ENCODE results near the gene MPC1L.
"Not testable (repeated sequence)": the region's sequence is repeated elsewhere in the genome, so short reads cannot be mapped to it uniquely, and the experiment has no call there.

MPC1L gene

DNA sequence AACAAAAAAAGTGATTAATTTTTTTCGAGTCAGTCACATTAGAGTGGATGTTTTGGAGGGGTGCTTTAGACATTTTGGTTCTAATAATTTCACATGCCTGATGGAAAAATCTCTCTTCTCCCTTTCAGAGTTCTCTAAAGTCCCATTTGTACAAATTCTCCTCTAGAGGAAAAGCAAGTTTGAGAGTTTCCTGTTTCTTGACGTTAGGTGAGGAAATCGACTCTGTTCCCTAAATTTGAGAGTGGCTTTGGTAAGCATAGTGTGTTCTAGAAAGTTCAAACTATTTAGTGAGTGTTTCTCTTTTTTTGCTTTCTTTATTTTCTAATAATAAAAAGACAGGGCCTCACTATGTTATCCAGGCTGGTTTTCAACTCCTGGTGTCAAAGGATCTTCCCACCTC, 44.1 kb upstream of the MPC1L start:
- ATAC-seq (ENCODE audit: low read depth) (no peak), DNase-seq (ENCODE audit: low spot score) (no peak)
- Histone ChIP-seq H3K27ac (ENCODE audit: poor library complexity, severe bottlenecking) (no peak overlapping the region), H3K4me3 (ENCODE audit: severe bottlenecking) (no peak overlapping the region), H3K36me3 (ENCODE audit: low read depth) (no peaks in the 10 kb centered on the region), H3K9me3 (ENCODE audit: severe bottlenecking) (no peaks in the 10 kb centered on the region), H3K4me1 (ENCODE audit: insufficient read depth, poor library complexity, severe bottlenecking) (no peaks in the 10 kb centered on the region), H3K27me3 (ENCODE audit: insufficient read depth, poor library complexity, severe bottlenecking) (no peaks in the 10 kb centered on the region)
- TF ChIP-seq, protein P1, sequence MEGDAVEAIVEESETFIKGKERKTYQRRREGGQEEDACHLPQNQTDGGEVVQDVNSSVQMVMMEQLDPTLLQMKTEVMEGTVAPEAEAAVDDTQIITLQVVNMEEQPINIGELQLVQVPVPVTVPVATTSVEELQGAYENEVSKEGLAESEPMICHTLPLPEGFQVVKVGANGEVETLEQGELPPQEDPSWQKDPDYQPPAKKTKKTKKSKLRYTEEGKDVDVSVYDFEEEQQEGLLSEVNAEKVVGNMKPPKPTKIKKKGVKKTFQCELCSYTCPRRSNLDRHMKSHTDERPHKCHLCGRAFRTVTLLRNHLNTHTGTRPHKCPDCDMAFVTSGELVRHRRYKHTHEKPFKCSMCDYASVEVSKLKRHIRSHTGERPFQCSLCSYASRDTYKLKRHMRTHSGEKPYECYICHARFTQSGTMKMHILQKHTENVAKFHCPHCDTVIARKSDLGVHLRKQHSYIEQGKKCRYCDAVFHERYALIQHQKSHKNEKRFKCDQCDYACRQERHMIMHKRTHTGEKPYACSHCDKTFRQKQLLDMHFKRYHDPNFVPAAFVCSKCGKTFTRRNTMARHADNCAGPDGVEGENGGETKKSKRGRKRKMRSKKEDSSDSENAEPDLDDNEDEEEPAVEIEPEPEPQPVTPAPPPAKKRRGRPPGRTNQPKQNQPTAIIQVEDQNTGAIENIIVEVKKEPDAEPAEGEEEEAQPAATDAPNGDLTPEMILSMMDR (IDR thresholded peaks at IDR 0.05; ENCODE audit: poor library complexity, severe bottlenecking): no peak

DNA sequence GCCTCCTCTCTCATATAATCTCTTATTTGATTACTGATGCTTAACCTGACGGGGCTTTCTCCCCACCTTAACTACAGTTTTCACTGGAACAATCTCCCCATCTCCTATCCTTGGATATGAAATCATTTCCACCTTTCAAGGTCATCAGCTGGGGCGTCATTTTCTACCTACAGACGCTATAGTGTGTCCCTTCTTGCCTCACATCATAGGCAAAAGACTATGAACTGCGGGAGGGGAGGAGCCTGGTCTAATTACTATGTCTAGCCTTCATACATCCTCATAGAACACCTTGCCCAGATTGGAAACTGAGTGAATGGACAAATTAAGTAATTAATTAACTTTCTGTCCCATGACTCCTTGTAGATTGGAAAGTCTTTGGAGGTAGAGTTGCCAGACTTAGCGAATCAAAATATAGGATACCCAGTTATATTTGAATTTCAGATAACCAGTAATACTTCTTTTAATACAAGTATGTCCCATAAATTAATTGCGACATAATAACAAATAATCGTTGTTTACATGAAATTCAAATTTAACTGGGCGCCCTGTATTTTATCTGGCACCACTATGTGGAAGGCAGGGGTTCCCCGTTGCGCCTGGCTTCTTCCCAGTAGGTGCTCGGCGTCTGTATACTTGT, 43.2 kb upstream of the MPC1L start:
- ATAC-seq (ENCODE audit: low read depth) (no peak), DNase-seq (ENCODE audit: low spot score) (no peak)
- H3K36me3 ChIP-seq (ENCODE audit: low read depth): no peaks in the 10 kb centered on the region
- TF ChIP-seq, protein P1 (IDR thresholded peaks at IDR 0.05; ENCODE audit: poor library complexity, severe bottlenecking): no peak
- no peak overlapping the region for H3K27ac ChIP-seq (ENCODE audit: poor library complexity, severe bottlenecking)
- H3K27me3 ChIP-seq (ENCODE audit: insufficient read depth, poor library complexity, severe bottlenecking): no peaks in the 10 kb centered on the region
- H3K4me3 ChIP-seq (ENCODE audit: severe bottlenecking): peak overlapping the region; percentile 82
- H3K9me3 ChIP-seq (ENCODE audit: severe bottlenecking): no peaks in the 10 kb centered on the region
- no peaks in the 10 kb centered on the region for H3K4me1 ChIP-seq (ENCODE audit: insufficient read depth, poor library complexity, severe bottlenecking)

DNA sequence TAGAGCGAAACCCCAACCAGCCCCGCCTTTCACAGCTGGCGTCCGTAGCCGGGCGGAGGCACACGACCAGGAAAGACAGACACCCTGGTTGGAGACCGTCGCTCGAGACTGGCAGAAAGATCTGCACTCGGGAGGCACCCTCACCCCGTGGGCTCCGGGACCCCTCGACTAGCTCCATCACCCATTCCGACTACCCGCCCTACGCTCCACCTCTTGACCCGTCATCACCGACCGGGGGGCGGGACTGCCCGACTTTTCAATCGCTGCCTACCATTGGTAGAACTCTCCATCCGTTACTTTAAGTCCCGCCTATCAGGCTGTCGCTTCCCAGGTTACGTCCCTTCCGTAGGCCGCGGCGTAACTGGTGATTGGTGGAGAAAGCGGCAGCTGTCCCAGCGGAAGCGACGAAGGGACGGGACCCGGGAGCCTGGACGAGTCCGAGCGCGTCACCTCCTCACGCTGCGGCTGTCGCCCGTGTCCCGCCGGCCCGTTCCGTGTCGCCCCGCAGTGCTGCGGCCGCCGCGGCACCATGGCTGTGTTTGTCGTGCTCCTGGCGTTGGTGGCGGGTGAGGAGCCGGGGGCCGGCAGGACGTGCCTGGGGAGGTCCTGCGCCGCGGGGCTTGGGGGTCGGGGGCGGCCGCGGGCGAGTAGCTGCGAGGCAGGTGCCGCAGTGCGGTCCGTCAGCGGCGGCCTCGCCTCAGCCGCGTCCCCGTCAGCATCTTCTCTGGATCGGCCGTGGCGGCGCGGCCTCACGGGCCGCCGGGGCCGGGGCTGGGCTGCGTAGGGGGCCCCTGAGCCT, 42.5 kb upstream of the MPC1L start, which contains the start of gene ATP6AP2:
Gene ATP6AP2 (plus strand): TSS at position 434 of the 799 bp plus-strand sequence. CDS start 96 bp downstream, at position 530.
- DNase-seq (ENCODE audit: low spot score) (peak; percentile 87), ATAC-seq (ENCODE audit: low read depth) (peak; percentile 98)
- Histone ChIP-seq H3K27me3 (ENCODE audit: insufficient read depth, poor library complexity, severe bottlenecking) (no peaks in the 10 kb centered on the region), H3K4me1 (ENCODE audit: insufficient read depth, poor library complexity, severe bottlenecking) (no peaks in the 10 kb centered on the region), H3K4me3 (ENCODE audit: severe bottlenecking) (peak within 1 kb of the TSS; percentile 82), H3K27ac (ENCODE audit: poor library complexity, severe bottlenecking) (peak within 1 kb of the TSS; percentile 45), H3K9me3 (ENCODE audit: severe bottlenecking) (no peaks in the 10 kb centered on the region), H3K36me3 (ENCODE audit: low read depth) (no peaks in the 10 kb centered on the region)
- TF ChIP-seq, protein P1 (IDR thresholded peaks at IDR 0.05; ENCODE audit: poor library complexity, severe bottlenecking): no peak

DNA sequence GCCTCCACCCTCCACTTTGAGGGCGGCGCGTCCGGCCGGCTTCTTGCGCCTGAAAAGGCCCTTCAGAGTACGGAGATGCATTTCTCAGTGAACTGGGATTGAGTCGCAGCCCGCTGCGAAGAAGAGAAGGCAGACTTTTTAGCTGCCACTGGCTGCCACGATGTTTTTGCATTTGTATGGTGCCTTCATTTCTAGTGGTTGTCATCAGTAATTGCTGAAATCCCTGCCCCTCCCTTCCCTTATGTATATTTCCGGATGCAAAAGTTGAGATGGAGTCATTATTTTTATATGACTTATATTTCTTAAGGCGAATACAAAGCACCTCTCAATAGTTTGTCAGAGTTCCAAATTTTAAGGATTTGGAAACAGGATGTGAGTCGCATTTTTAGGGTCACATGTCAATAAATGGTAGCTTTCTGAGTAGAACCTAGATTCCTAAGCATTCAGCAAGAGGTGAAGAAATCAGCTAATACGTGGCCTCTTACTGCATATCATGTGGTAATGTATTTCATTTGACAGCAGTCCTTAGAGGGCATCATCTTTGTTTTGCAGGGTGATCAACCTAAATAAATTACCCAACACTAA, 41.8 kb upstream of the MPC1L start:
- TF ChIP-seq, protein P1 (IDR thresholded peaks at IDR 0.05; ENCODE audit: poor library complexity, severe bottlenecking): no peak
- peak overlapping the region; percentile 45 for H3K27ac ChIP-seq (ENCODE audit: poor library complexity, severe bottlenecking)
- H3K27me3 ChIP-seq (ENCODE audit: insufficient read depth, poor library complexity, severe bottlenecking): no peaks in the 10 kb centered on the region
- H3K9me3 ChIP-seq (ENCODE audit: severe bottlenecking): no peaks in the 10 kb centered on the region
- H3K4me3 ChIP-seq (ENCODE audit: severe bottlenecking): peak overlapping the region; percentile 82
- no peaks in the 10 kb centered on the region for H3K4me1 ChIP-seq (ENCODE audit: insufficient read depth, poor library complexity, severe bottlenecking)
- H3K36me3 ChIP-seq (ENCODE audit: low read depth): no peaks in the 10 kb centered on the region
- DNase-seq (ENCODE audit: low spot score): no peak
- no peak for ATAC-seq (ENCODE audit: low read depth)

DNA sequence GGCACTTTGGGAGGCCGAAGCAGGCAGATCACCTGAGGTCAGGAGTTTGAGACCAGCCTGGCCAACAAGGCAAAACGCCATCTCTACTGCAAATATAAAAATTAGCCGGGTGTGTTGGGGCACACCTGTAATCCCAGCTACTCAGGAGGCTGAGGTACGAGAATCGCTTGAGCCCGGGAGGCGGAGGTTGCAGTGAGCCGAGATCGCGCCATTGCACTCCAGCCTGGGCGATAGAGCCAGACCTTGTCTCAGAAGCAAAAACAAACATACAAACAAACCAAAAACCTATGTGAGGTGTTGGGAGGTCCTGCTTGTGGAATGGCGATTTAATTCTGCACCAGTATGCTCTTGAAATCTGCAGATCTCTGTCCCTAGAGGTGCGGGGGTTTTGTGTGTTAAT, 41.0 kb upstream of the MPC1L start:
- H3K36me3 ChIP-seq (ENCODE audit: low read depth); H3K4me3 ChIP-seq (ENCODE audit: severe bottlenecking); H3K9me3 ChIP-seq (ENCODE audit: severe bottlenecking); H3K27me3 ChIP-seq (ENCODE audit: insufficient read depth, poor library complexity, severe bottlenecking); H3K4me1 ChIP-seq (ENCODE audit: insufficient read depth, poor library complexity, severe bottlenecking); DNase-seq (ENCODE audit: low spot score); ATAC-seq (ENCODE audit: low read depth); H3K27ac ChIP-seq (ENCODE audit: poor library complexity, severe bottlenecking): not testable (repeated sequence)

Measured in RWPE2 (cell line).